Naive B cell (primary cell): Measurements from ENCODE around the gene TBKBP1. TPM values are rescaled to one million over a fixed set of nuclear protein-coding genes. Genes with fewer than 3 reads are reported as not detected.
"Not testable (repeated sequence)": the region's sequence is repeated elsewhere in the genome, so short reads cannot be mapped to it uniquely, and the experiment has no call there.

Experiments
- ATAC-seq, 2 donors: fragments of 150-1000 bp; cut with Tn5 transposase; 2 replicates each; pipeline ENCODE4 v1.10.0; 2021; ENCODE audit warnings: low read depth in 2 of 2, mild to moderate bottlenecking in 2 of 2, moderate library complexity in 2 of 2
- DNase-seq: peaks from one replicate; pipeline ENCODE4 v3.0.0; 2022
- H3K27ac Mint-ChIP-seq, 6 donors: one replicate each; pipeline ENCODE4 v1.8.0; 2020 to 2022; ENCODE audit warnings: mild to moderate bottlenecking in 6 of 6, mixed read lengths in 6 of 6, moderate library complexity in 5 of 6, inconsistent platforms in 2 of 6
- H3K27me3 Mint-ChIP-seq, 3 donors: one replicate each; pipeline ENCODE4 v1.8.0; 2021 to 2022; ENCODE audit warnings: mixed read lengths in 3 of 3, mild to moderate bottlenecking in 1 of 3
- H3K36me3 Mint-ChIP-seq, 2 donors: one replicate each; pipeline ENCODE4 v1.8.0; 2020 to 2022; ENCODE audit warnings: mixed read lengths in 2 of 2, inconsistent platforms in 1 of 2, mild to moderate bottlenecking in 1 of 2
- H3K4me1 Mint-ChIP-seq, 3 donors: one replicate each; pipeline ENCODE4 v1.8.0; 2020 to 2022; ENCODE audit warnings: mixed read lengths in 3 of 3, inconsistent platforms in 1 of 3, mild to moderate bottlenecking in 1 of 3, moderate library complexity in 1 of 3
- H3K4me3 Mint-ChIP-seq, 8 donors: one replicate each; pipeline ENCODE4 v1.8.0; 2020 to 2022; ENCODE audit warnings: mild to moderate bottlenecking in 8 of 8, mixed read lengths in 8 of 8, moderate library complexity in 8 of 8, inconsistent platforms in 2 of 8
- H3K9me3 Mint-ChIP-seq, 7 donors: one replicate each; pipeline ENCODE4 v1.8.0; 2020 to 2022; ENCODE audit warnings: mixed read lengths in 7 of 7, mild to moderate bottlenecking in 5 of 7, inconsistent platforms in 2 of 7, moderate library complexity in 1 of 7
- polyA plus RNA-seq, 6 donors: library from polyadenylated mRNA; unstranded; fragments of 300-500 nt; fragmentation: Illumina TruSeq; gene quantifications; one replicate each; pipeline ENCODE4 v1.2.3, GENCODE V29; 2021; ENCODE audit warnings: low read depth in 6 of 6

TBKBP1 gene
- polyA plus RNA-seq, 6 donors from 2014 or later, result 0.09 to 0.97 (median 0.24) TPM; not detected in 2

GRCh38 chr17:47663912-47664623 lies 29.9 kb upstream of the TBKBP1 start:
- Mint-ChIP-seq H3K4me1 (peaks cover 20 to 36% (median 21%) of the 10 kb centered on the region in 3 donors), H3K27me3 (no peaks in the 10 kb centered on the region), H3K36me3 (peaks cover 5 to 14% of the 10 kb centered on the region in 2 donors), H3K9me3 (no peaks in the 10 kb centered on the region), H3K27ac (peak overlapping the region; percentile 70 to 94 (median 86)), H3K4me3 (peak overlapping the region; percentile 48 to 84 (median 79))
- ATAC-seq, result peak; percentile 45 to 56
- DNase-seq, result peak; percentile 58

DNA sequence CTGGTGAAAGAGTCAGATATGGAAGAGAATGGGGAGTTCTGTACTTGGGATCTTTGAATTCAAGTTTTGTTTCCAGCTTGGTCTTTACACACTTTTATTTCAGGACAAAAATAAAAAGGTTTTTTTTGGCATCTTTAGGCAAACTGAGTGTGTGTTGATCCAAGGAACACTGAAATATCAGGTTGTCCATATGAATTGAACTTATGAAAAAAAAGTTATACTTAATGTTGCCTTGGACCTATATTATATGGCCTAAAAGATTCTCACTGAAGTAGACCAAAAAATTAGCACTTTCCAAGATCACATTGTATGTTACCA lies 29.4 kb upstream of the TBKBP1 start:
- Mint-ChIP-seq H3K27ac (peak overlapping the region in 5 of 6 donors; percentile 70 to 94 (median 90)), H3K36me3 (peaks cover 6 to 14% of the 10 kb centered on the region in 2 donors), H3K9me3 (no peaks in the 10 kb centered on the region), H3K4me1 (peaks cover 21 to 39% (median 22%) of the 10 kb centered on the region in 3 donors), H3K27me3 (no peaks in the 10 kb centered on the region), H3K4me3 (peak overlapping the region in 3 of 8 donors; percentile 71 to 81 (median 79))
- ATAC-seq (no peak), DNase-seq (no peak)

DNA sequence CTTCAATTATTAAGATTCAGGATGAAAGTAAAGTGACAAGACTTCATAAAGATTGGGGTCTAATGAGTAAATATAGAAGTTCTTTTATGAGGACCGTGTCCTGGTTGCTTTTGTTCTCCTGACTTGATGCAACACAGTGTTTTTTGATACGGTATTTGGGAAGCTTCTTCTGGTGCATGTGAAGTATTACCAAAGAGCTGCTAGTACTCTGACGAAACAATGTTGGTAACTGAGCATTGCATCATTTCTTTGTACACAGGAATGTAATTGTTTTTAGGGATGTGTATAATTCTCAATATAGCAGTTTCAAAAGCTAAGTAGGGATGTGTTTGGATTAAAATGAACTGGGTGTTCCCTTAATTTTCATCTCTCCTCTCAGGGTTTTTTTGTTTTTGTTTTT lies 28.3 kb upstream of the TBKBP1 start:
- H3K4me3 Mint-ChIP-seq, result no peak overlapping the region
- peaks cover 13 to 23% of the 10 kb centered on the region in 2 donors for H3K36me3 Mint-ChIP-seq
- peaks cover 20 to 42% (median 22%) of the 10 kb centered on the region in 3 donors for H3K4me1 Mint-ChIP-seq
- no peak for DNase-seq
- peak overlapping the region in 1 of 6 donors; percentile 65 for H3K27ac Mint-ChIP-seq
- no peaks in the 10 kb centered on the region for H3K27me3 Mint-ChIP-seq
- no peaks in the 10 kb centered on the region for H3K9me3 Mint-ChIP-seq
- ATAC-seq, result no peak

GRCh38 chr17:47669081-47669480 lies 24.9 kb upstream of the TBKBP1 start:
- Mint-ChIP-seq H3K27ac (no peak overlapping the region), H3K27me3 (no peaks in the 10 kb centered on the region), H3K4me1 (peaks cover 14 to 16% (median 15%) of the 10 kb centered on the region in 3 donors), H3K4me3 (no peak overlapping the region), H3K36me3 (peaks cover 17 to 30% of the 10 kb centered on the region in 2 donors), H3K9me3 (no peaks in the 10 kb centered on the region)
- ATAC-seq (no peak), DNase-seq (no peak)

- Mint-ChIP-seq H3K9me3 (no peaks in the 10 kb centered on the region), H3K27ac (peak overlapping the region; percentile 8 to 67 (median 28)), H3K36me3 (peaks cover 20 to 28% of the 10 kb centered on the region in 2 donors), H3K4me3 (no peak overlapping the region), H3K27me3 (no peaks in the 10 kb centered on the region), H3K4me1 (peaks cover 9 to 12% (median 9%) of the 10 kb centered on the region in 3 donors)
- DNase-seq (no peak), ATAC-seq (peak; percentile 67 to 79)
Observed at GRCh38 chr17:47670064-47670463, 23.9 kb upstream of the TBKBP1 start.

DNA sequence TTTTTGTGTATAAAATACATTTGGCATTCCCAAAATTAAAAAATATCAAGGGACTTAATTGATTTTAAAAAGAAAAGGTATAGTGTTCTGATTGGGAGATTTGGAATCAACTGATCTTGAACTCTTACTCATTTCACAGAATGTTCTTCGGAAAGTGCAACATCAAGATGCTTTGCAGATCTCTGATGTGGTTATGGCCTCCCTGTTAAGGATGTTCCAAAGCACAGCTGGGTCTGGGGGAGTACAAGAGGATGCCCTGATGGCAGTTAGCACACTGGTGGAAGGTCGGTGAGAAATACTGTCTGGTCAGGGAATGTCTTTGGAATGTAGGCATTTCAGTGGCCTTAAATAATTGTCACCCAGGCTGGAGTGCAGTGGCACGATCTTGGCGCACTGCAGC lies 19.5 kb upstream of the TBKBP1 start:
- Mint-ChIP-seq H3K9me3 (no peaks in the 10 kb centered on the region), H3K27ac (peak overlapping the region in 2 of 6 donors; percentile 8 to 33), H3K36me3 (peaks cover 21 to 39% of the 10 kb centered on the region in 2 donors), H3K27me3 (no peaks in the 10 kb centered on the region), H3K4me3 (no peak overlapping the region), H3K4me1 (peaks cover 8 to 10% (median 9%) of the 10 kb centered on the region in 3 donors)
- ATAC-seq (no peak), DNase-seq (no peak)

GRCh38 chr17:47675380-47676198 lies 18.4 kb upstream of the TBKBP1 start:
- DNase-seq, result no peak
- Mint-ChIP-seq H3K27me3 (no peaks in the 10 kb centered on the region), H3K4me3 (no peak overlapping the region), H3K4me1 (no peaks in the 10 kb centered on the region), H3K36me3 (peaks cover 12 to 39% of the 10 kb centered on the region in 2 donors), H3K27ac (no peak overlapping the region), H3K9me3 (no peaks in the 10 kb centered on the region)
- no peak for ATAC-seq

DNA sequence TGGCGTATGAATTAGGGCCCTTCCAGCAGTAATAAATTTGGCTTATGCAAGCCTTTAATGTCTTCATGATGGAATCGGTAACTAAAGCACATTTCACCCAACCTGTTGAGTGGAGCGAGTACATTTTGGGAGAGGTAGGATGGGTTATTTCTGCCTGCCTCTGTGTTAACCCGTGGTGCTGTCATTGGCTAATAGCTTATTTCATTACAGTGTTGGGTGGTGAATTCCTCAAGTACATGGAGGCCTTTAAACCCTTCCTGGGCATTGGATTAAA lies 17.8 kb upstream of the TBKBP1 start:
- Mint-ChIP-seq H3K4me3 (no peak overlapping the region), H3K9me3 (no peaks in the 10 kb centered on the region), H3K36me3 (peaks cover 12 to 40% of the 10 kb centered on the region in 2 donors), H3K27me3 (no peaks in the 10 kb centered on the region), H3K27ac (no peak overlapping the region), H3K4me1 (no peaks in the 10 kb centered on the region)
- no peak for DNase-seq
- ATAC-seq, result no peak

DNA sequence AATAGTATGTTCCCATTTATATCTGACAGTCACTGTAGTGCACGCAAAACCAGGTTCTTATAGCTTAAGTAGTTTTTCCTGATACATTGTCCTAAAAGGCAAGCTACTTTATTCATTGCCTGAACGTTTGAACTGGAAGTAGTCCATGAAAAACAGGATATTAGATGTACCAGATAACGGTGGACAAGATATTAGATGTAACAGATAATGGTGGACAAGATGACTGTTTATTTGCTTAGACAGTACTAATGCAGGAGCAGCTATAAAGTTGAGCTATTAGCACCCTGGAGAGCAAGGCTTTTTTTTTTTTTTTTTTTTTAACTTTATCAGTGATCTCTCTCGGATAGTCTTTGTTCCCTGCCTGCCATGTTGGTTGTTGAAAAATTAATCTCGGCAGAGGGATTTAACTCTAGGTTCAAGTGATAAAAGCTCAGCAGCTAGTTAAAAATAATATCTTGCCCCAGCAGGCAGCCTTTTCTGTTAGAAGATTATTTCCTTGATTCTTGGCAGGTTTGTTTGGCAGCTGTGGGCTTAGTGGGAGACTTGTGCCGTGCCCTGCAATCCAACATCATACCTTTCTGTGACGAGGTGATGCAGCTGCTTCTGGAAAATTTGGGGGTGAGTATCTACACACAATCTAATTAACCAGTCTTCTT lies 17.3 kb upstream of the TBKBP1 start:
- no peaks in the 10 kb centered on the region for H3K27me3 Mint-ChIP-seq
- H3K9me3 Mint-ChIP-seq, result no peaks in the 10 kb centered on the region
- no peak for DNase-seq
- H3K4me3 Mint-ChIP-seq, result no peak overlapping the region
- H3K36me3 Mint-ChIP-seq, result peaks cover 12 to 40% of the 10 kb centered on the region in 2 donors
- H3K27ac Mint-ChIP-seq, result no peak overlapping the region
- no peaks in the 10 kb centered on the region for H3K4me1 Mint-ChIP-seq
- ATAC-seq, result no peak

DNA sequence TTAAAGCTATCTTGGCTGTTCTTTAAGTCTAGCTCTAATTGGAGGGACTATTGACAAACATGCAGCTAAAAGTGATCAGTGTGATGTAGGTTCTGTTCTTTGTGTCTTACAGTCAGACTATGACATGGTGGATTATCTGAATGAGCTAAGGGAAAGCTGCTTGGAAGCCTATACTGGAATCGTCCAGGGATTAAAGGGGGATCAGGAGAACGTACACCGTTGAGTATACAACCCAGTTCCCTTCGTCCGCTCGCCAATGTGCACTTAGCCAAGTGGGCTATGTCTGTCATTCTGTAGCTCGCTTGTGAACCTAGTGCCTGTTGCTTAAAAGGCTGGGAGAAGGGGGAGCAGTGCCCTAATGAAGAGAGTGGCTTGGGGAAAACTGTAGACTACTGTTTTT lies 15.8 kb upstream of the TBKBP1 start:
- Mint-ChIP-seq H3K9me3 (no peaks in the 10 kb centered on the region), H3K4me3 (no peak overlapping the region), H3K27me3 (no peaks in the 10 kb centered on the region), H3K27ac (no peak overlapping the region), H3K36me3 (peaks cover 21 to 51% of the 10 kb centered on the region in 2 donors), H3K4me1 (no peaks in the 10 kb centered on the region)
- DNase-seq (no peak), ATAC-seq (no peak)

DNA sequence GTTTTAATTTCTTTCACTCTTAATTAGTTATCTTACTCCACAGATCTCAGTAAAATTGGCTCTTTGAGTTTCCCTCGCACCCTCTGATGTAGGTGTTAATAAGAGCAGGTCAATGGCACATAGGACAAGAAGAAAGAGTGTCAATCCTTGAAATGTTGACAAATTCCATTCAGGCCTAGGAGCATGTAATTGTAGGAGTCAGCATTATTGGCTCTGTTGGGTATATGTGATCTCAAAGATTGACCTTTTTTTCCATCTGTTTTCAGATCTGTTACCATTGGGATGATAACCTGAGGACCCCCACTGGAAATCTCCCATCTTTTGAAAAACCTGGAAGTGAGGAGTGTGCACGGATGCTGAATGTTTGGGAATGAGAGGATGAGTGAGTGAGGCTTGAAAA lies 11.8 kb upstream of the TBKBP1 start:
- no peak for DNase-seq
- H3K4me1 Mint-ChIP-seq, result no peaks in the 10 kb centered on the region
- H3K36me3 Mint-ChIP-seq, result peaks cover 8 to 25% of the 10 kb centered on the region in 2 donors
- no peaks in the 10 kb centered on the region for H3K9me3 Mint-ChIP-seq
- H3K4me3 Mint-ChIP-seq, result no peak overlapping the region
- ATAC-seq, result no peak
- no peaks in the 10 kb centered on the region for H3K27me3 Mint-ChIP-seq
- peak overlapping the region in 3 of 6 donors; percentile 21 to 88 (median 54) for H3K27ac Mint-ChIP-seq

- not testable (repeated sequence) for ATAC-seq
- H3K36me3 Mint-ChIP-seq, result peaks cover 8 to 25% of the 10 kb centered on the region in 2 donors
Observed at GRCh38 chr17:47682727-47683126, 11.2 kb upstream of the TBKBP1 start.

GRCh38 chr17:47684025-47684424 lies 9.9 kb upstream of the TBKBP1 start:
- no peak for DNase-seq
- no peak for ATAC-seq
- Mint-ChIP-seq H3K4me3 (no peak overlapping the region), H3K36me3 (peaks cover 8 to 20% of the 10 kb centered on the region in 2 donors), H3K4me1 (no peaks in the 10 kb centered on the region), H3K9me3 (no peaks in the 10 kb centered on the region), H3K27me3 (no peaks in the 10 kb centered on the region), H3K27ac (peak overlapping the region in 1 of 6 donors; percentile 34)

More at GRCh38 chr17:47682727-47683126, 11.2 kb upstream of the TBKBP1 start:
- not testable (repeated sequence) for H3K4me1 Mint-ChIP-seq, DNase-seq, H3K4me3 Mint-ChIP-seq, H3K27me3 Mint-ChIP-seq, H3K9me3 Mint-ChIP-seq
- peak overlapping the region in 3 of 6 donors; percentile 37 to 86 (median 54) for H3K27ac Mint-ChIP-seq
